H1 (cell line): ENCODE results near the gene MGMT. TPM values are rescaled to one million over a fixed set of nuclear protein-coding genes. Genes with fewer than 3 reads are reported as not detected.
A peak's percentile ranks its signal among the peaks of the same experiment; 100 is the strongest.

Source experiments
- CTCF ChIA-PET: fragments of 300-600 bp; sonication (Branson Sonifier 250); formaldehyde crosslinking; loops from one replicate; lab custom pipeline; 2021; ENCODE audit not compliant: partially characterized antibody; lab: Charles Lee
- POLR2A ChIA-PET: fragments of 300-600 bp; sonication (Branson Sonifier 250); formaldehyde crosslinking; loops from one replicate; lab custom pipeline; 2021; ENCODE audit warnings: inconsistent platforms; ENCODE audit not compliant: partially characterized antibody; lab: Charles Lee
- DNase-seq, 2 experiments: peaks; one replicate each; pipeline versions ENCODE4 v3.0.0 to v3.0.0-alpha.2; 2010 to 2022; ENCODE audit warnings: low spot score in 2 of 2, low read depth in 1 of 2, mixed read lengths in 1 of 2
- FAIRE-seq: peaks from 2 replicates; lab custom pipeline; 2011; peaks lifted over from hg19 to GRCh38; lab: Jason Lieb, UNC
- H2AFZ ChIP-seq: 2 replicates; pipeline ENCODE4 v1.8.1; 2012; ENCODE audit warnings: low read length, inconsistent platforms
- H2AK5ac ChIP-seq: 2 replicates; pipeline ENCODE4 v1.6.1; 2013; ENCODE audit warnings: low read depth, low read length
- H2BK120ac ChIP-seq: replicated peaks from 2 replicates; pipeline ENCODE3; 2013; ENCODE audit warnings: low read depth, low read length, inconsistent platforms
- H2BK12ac ChIP-seq: 2 replicates; pipeline ENCODE4 v1.6.1; 2013; ENCODE audit warnings: low read depth, low read length
- H2BK15ac ChIP-seq: 2 replicates; pipeline ENCODE4 v1.6.1; 2013; ENCODE audit warnings: low read length
- H2BK20ac ChIP-seq: 2 replicates; pipeline ENCODE4 v1.6.1; 2013; ENCODE audit warnings: low read length
- H2BK5ac ChIP-seq: 2 replicates; pipeline ENCODE4 v1.6.1; 2013; ENCODE audit warnings: low read depth, low read length
- H3K14ac ChIP-seq: 2 replicates; pipeline ENCODE4 v1.6.1; 2013; ENCODE audit warnings: inconsistent platforms; ENCODE audit not compliant: insufficient read length
- H3K18ac ChIP-seq: 2 replicates; pipeline ENCODE4 v1.6.1; 2013; ENCODE audit warnings: low read length; ENCODE audit errors: extremely low read depth
- H3K23ac ChIP-seq: 2 replicates; pipeline ENCODE4 v1.6.1; 2013; ENCODE audit warnings: inconsistent platforms; ENCODE audit not compliant: insufficient read length
- H3K23me2 ChIP-seq: 2 replicates; pipeline ENCODE4 v1.6.1; 2013; ENCODE audit warnings: low read depth, low read length
- H3K27ac ChIP-seq: 2 replicates; pipeline ENCODE4 v1.6.1; 2011; ENCODE audit warnings: low read depth, low read length, inconsistent platforms
- H3K27me3 ChIP-seq, 4 experiments: replicated peaks in 1 of 4; 1 replicate in 1 of 4; 2 replicates in 3 of 4; pipeline versions ENCODE4 v1.6.1 to v1.8.1; 2011 to 2013; ENCODE audit warnings: low read length in 3 of 4, mild to moderate bottlenecking in 3 of 4, inconsistent platforms in 2 of 4, mixed read lengths in 2 of 4, moderate library complexity in 1 of 4; ENCODE audit not compliant: control insufficient read depth in 3 of 4, insufficient read depth in 3 of 4; ENCODE audit errors: extremely low read depth in 1 of 4
- H3K36me3 ChIP-seq, 4 experiments: 2 replicates each; pipeline versions ENCODE4 v1.6.1 to v1.8.1; 2011 to 2013; ENCODE audit warnings: mild to moderate bottlenecking in 4 of 4, low read length in 3 of 4, moderate library complexity in 2 of 4, control low read depth in 1 of 4, inconsistent platforms in 1 of 4; ENCODE audit not compliant: insufficient read depth in 4 of 4, control insufficient read depth in 2 of 4
- H3K4ac ChIP-seq: replicated peaks from 2 replicates; pipeline ENCODE3; 2013; ENCODE audit warnings: low read length, low read depth, mixed read lengths, inconsistent platforms; ENCODE audit not compliant: insufficient read length
- H3K4me1 ChIP-seq, 4 experiments: replicated peaks in 1 of 4; 1 replicate in 1 of 4; 2 replicates in 3 of 4; pipeline versions ENCODE4 v1.6.1 to v1.8.1; 2011 to 2013; ENCODE audit warnings: low read length in 3 of 4, inconsistent platforms in 2 of 4, mixed read lengths in 1 of 4; ENCODE audit not compliant: insufficient read depth in 4 of 4, control insufficient read depth in 3 of 4
- H3K4me2 ChIP-seq, 2 experiments: 2 replicates each; pipeline versions ENCODE4 v1.6.1 to v1.8.1; 2011 to 2013; ENCODE audit warnings: low read depth in 2 of 2, low read length in 2 of 2, control low read depth in 1 of 2, inconsistent platforms in 1 of 2, mild to moderate bottlenecking in 1 of 2; ENCODE audit not compliant: insufficient read depth in 1 of 2
- H3K4me3 ChIP-seq, 4 experiments: fragments of 200-600, 300-600 bp in 1 of 4; sonication (generic), shearing (Covaris generic), sonication (Bioruptor Twin) in 1 of 4; 2 replicates each; pipeline versions ENCODE4 v1.5.1 to v1.8.1; 2011 to 2016; ENCODE audit warnings: low read length in 4 of 4, low read depth in 3 of 4, control low read depth in 2 of 4, inconsistent platforms in 2 of 4, mild to moderate bottlenecking in 2 of 4, mixed read lengths in 1 of 4, moderate library complexity in 1 of 4; ENCODE audit not compliant: insufficient read depth in 2 of 4; ENCODE audit errors: extremely low read depth in 1 of 4
- H3K56ac ChIP-seq: replicated peaks from 2 replicates; pipeline ENCODE3; 2013; ENCODE audit warnings: low read depth, mild to moderate bottlenecking, mixed read lengths, low read length, inconsistent platforms; ENCODE audit not compliant: insufficient read length
- H3K79me1 ChIP-seq: 2 replicates; pipeline ENCODE4 v1.6.1; 2013; ENCODE audit warnings: low read depth, low read length, control low read depth
- H3K79me2 ChIP-seq, 2 experiments: 2 replicates each; pipeline versions ENCODE4 v1.6.1 to v1.8.1; 2012 to 2013; ENCODE audit warnings: low read length in 2 of 2, mild to moderate bottlenecking in 2 of 2, inconsistent platforms in 1 of 2; ENCODE audit not compliant: insufficient read depth in 2 of 2, control insufficient read depth in 1 of 2
- H3K9ac ChIP-seq, 4 experiments: replicated peaks in 1 of 4; 1 replicate in 1 of 4; 2 replicates in 3 of 4; pipeline versions ENCODE4 v1.6.1 to v1.8.1; 2011 to 2013; ENCODE audit warnings: low read depth in 3 of 4, low read length in 3 of 4, control low read depth in 2 of 4, mild to moderate bottlenecking in 2 of 4, moderate library complexity in 2 of 4, inconsistent platforms in 1 of 4; ENCODE audit errors: extremely low read depth in 1 of 4
- H3K9me3 ChIP-seq, 2 experiments: 2 replicates each; pipeline versions ENCODE4 v1.6.1 to v1.8.1; 2012 to 2013; ENCODE audit warnings: mild to moderate bottlenecking in 2 of 2, moderate library complexity in 2 of 2, control low read depth in 1 of 2, inconsistent platforms in 1 of 2, low read depth in 1 of 2, low read length in 1 of 2, mixed read lengths in 1 of 2; ENCODE audit not compliant: insufficient read depth in 2 of 2
- H4K20me1 ChIP-seq, 2 experiments: replicated peaks in 1 of 2; 2 replicates each; pipeline versions ENCODE3 to v1.8.1; 2011 to 2013; ENCODE audit warnings: inconsistent platforms in 2 of 2, low read length in 2 of 2, mild to moderate bottlenecking in 1 of 2; ENCODE audit not compliant: insufficient read depth in 2 of 2, control insufficient read depth in 1 of 2
- H4K5ac ChIP-seq: 2 replicates; pipeline ENCODE4 v1.6.1; 2013; ENCODE audit warnings: low read length, low read depth, mixed read lengths, inconsistent platforms; ENCODE audit not compliant: insufficient read length
- H4K8ac ChIP-seq: 2 replicates; pipeline ENCODE4 v1.8.0; 2013; ENCODE audit warnings: mild to moderate bottlenecking, moderate library complexity, low read length, inconsistent platforms; ENCODE audit not compliant: insufficient read depth; ENCODE audit errors: extremely low read depth
- H4K91ac ChIP-seq: replicated peaks from 2 replicates; pipeline ENCODE3; 2013; ENCODE audit warnings: low read length, mixed read lengths, inconsistent platforms; ENCODE audit not compliant: insufficient read length
- BCL11A ChIP-seq, 2 experiments: IDR thresholded peaks; one replicate each; pipeline ENCODE4 v1.6.1; 2011; ENCODE audit warnings: low read depth in 2 of 2, low read length in 2 of 2, mild to moderate bottlenecking in 2 of 2
- CBX5 ChIP-seq: fragments of 300-800, 300-1000 bp; sonication (generic); IDR thresholded peaks from 2 replicates; pipeline ENCODE4 v1.7.1; 2016; ENCODE audit warnings: antibody characterized with exemption, low read length, low read depth
- FOSL1 ChIP-seq: IDR thresholded peaks from 2 replicates; pipeline ENCODE4 v1.6.1; 2011; ENCODE audit warnings: mild to moderate bottlenecking, low read depth, low read length, moderate library complexity; ENCODE audit not compliant: insufficient read depth
- KDM4A ChIP-seq: IDR thresholded peaks from one replicate; pipeline ENCODE4 v1.7.1; 2012; ENCODE audit warnings: low read depth, mild to moderate bottlenecking, moderate library complexity, low read length, inconsistent platforms; ENCODE audit not compliant: severe bottlenecking
- SIN3A ChIP-seq, 2 experiments: IDR thresholded peaks in 1 of 2; conservative IDR thresholded peaks in 1 of 2; 2 replicates each; pipeline ENCODE4 v1.6.1; 2011 to 2012; ENCODE audit warnings: low read length in 2 of 2, improper control_type of control experiment in 1 of 2, low read depth in 1 of 2, mild to moderate bottlenecking in 1 of 2
- SP4 ChIP-seq: IDR thresholded peaks from 2 replicates; pipeline ENCODE4 v1.6.1; 2012; ENCODE audit warnings: low read length, inconsistent platforms
- WGBS, 2 experiments: shearing (Covaris generic) in 1 of 2; methylation state at CpG; one replicate each; pipeline versions ENCODE4 v1.1.6 to v1.1.7; 2013 to 2015; ENCODE audit warnings: low lambda C conversion rate in 2 of 2, mixed read lengths in 2 of 2, inconsistent platforms in 1 of 2, low coverage in 1 of 2, missing lambda C conversion rate in 1 of 2; ENCODE audit not compliant: insufficient replicate concordance in 2 of 2, insufficient coverage in 1 of 2, insufficient read length in 1 of 2; ENCODE audit errors: extremely low coverage in 1 of 2, missing lambda C conversion rate in 1 of 2; 5-methylcytosine and 5-hydroxymethylcytosine counted together
- polyA plus RNA-seq, 7 experiments: library from polyadenylated mRNA; depleted of rRNA in 3 of 7; stranded (reverse) in 5 of 7; unstranded in 2 of 7; fragments of >200 nt in 5 of 7; fragments of 200-250 nt in 2 of 7; gene quantifications; 1 replicate in 5 of 7; 2 replicates in 1 of 7; 4 replicates in 1 of 7; pipeline versions ENCODE4 v1.2.1 to v1.2.3, GENCODE V29; 2011 to 2013; ENCODE audit warnings: missing spikeins in 2 of 7, mixed read lengths in 2 of 7
- total RNA-seq: library from RNA; stranded (reverse); fragmentation: NEBNext Ultra II Directional; extraction: Animal tissue kit (Norgen Biotek cat#: 25700); gene quantifications from 2 replicates; pipeline ENCODE4 v1.2.1, GENCODE V29; 2021

The MGMT gene
- total and polyA plus RNA-seq, 2 of the 8 experiments (the other 6 are each of a cell fraction or from before 2014, with no cell fraction given) = 9.9 to 10.7 TPM

DNA sequence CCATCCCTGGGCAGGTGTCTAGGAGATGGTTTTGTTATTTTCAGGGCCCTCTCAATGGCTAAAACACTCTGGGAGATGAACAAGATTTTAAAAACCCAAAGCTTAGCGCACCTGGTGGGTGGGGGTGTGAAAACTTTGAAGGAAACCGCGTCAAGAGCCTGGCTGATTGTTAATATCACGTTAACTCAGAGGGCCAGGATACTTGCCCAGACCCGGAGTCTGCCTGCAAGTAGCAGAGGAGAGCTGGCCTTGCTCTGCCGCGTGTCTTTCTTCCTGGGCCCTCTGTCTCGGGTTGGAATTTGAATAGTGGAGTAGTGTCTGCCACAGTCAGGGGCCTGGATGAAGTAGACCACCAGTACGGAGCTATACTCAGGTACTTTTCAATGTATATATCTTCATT is 1.1 kb downstream of the MGMT start:
- Histone ChIP-seq H3K23ac (no peak overlapping the region), H4K20me1 (no peaks in the 10 kb centered on the region), H3K23me2 (no peaks in the 10 kb centered on the region; the same call in 1 of the 2 replicates), H4K5ac (no peak overlapping the region), H3K14ac (no peak overlapping the region), H4K8ac (no peak overlapping the region), H3K27ac (no peak overlapping the region), H3K4ac (no peak overlapping the region), H2BK20ac (no peak overlapping the region), H3K4me3 (no peak overlapping the region), H2BK120ac (no peak overlapping the region), H3K56ac (no peak overlapping the region), H2AFZ (no peak overlapping the region), H2BK12ac (no peak overlapping the region), H3K9ac (no peak overlapping the region; a peak in 1 of 7 replicates), H3K36me3 (no peaks in the 10 kb centered on the region), H4K91ac (no peak overlapping the region), H3K4me2 (peak overlapping the region in 1 of 2 experiments; percentile 50; a peak in 1 of 4 replicates), H3K4me1 (peaks cover 0 to 8% (median 5%) of the 10 kb centered on the region in 4 experiments; a peak in 6 of 7 replicates), H3K18ac (no peak overlapping the region), H3K9me3 (peaks cover 0 to 2% of the 10 kb centered on the region in 2 experiments; a peak in 1 of 4 replicates), H3K79me2 (no peaks in the 10 kb centered on the region), H2AK5ac (no peak overlapping the region), H3K27me3 (peaks cover 0 to 10% (median 4%) of the 10 kb centered on the region in 4 experiments; a peak in 4 of 7 replicates), H3K79me1 (no peaks in the 10 kb centered on the region; the same call in 1 of the 2 replicates), H2BK15ac (no peak overlapping the region), H2BK5ac (no peak overlapping the region)
- FAIRE-seq (no peak), DNase-seq (no peak)
- WGBS, 2 experiments = 91% methylated on average over 9 of the region's 9 CpGs; no CpG with 5 or more reads in 1 of the 2 experiments
- ChIA-PET POLR2A (interaction anchor here (1.1 kb wide), 1 partner anchor 331 kb away, joined by 3 read pairs; no protein-coding TSS in a partner anchor), CTCF (interaction anchor here (0.6 to 1.0 kb wide), 2 partner anchors 10 to 206 kb away, joined by 3 to 5 read pairs; no protein-coding TSS in a partner anchor)
- TF ChIP-seq CBX5 (no peak), SP4 (no peak), FOSL1 (no peak), BCL11A (IDR thresholded peaks at IDR 0.05; ENCODE audit: low read depth in 2 of 2, low read length in 2 of 2) (no peak), SIN3A (conservative IDR thresholded peaks at IDR 0.05 in 1 of 2, IDR thresholded peaks at IDR 0.05 in 1 of 2; ENCODE audit: low read depth in 1 of 2, low read length in 2 of 2) (no peak), KDM4A (no peak)
